Dendritic cell treated with granulocyte-macrophage colony-stimulating factor and Interleukin-4, amounts not matched to agents 40 ng/mL and 50 ng/mL, for 4 days (primary cell): ENCODE data around the gene TST.
A peak's percentile ranks its signal among the peaks of the same experiment; 100 is the strongest.

Experiments used
- H3K27ac Mint-ChIP-seq: one replicate; pipeline ENCODE4 v1.8.0; 2022; ENCODE audit warnings: mild to moderate bottlenecking, mixed read lengths
- H3K27me3 Mint-ChIP-seq: one replicate; pipeline ENCODE4 v1.8.0; 2022; ENCODE audit warnings: mild to moderate bottlenecking, mixed read lengths
- H3K36me3 Mint-ChIP-seq: one replicate; pipeline ENCODE4 v1.8.0; 2022; ENCODE audit warnings: low read depth, mixed read lengths
- H3K4me1 Mint-ChIP-seq: one replicate; pipeline ENCODE4 v1.8.0; 2022; ENCODE audit warnings: low read depth, mixed read lengths
- H3K4me3 Mint-ChIP-seq: one replicate; pipeline ENCODE4 v1.8.0; 2022; ENCODE audit warnings: mild to moderate bottlenecking, moderate library complexity, mixed read lengths
- H3K9me3 Mint-ChIP-seq: one replicate; pipeline ENCODE4 v1.8.0; 2022; ENCODE audit warnings: mixed read lengths
- intact Hi-C: fragments of 100-400 bp; cut with micrococcal nuclease; formaldehyde crosslinking; loops from one replicate; pipeline ENCODE4 v1.15.0; 2022

Gene TST

GRCh38 chr22:37047006-37047405 is 27.8 kb upstream of the TST start:
- peaks cover 60% of the 10 kb centered on the region for H3K4me1 Mint-ChIP-seq
- no peaks in the 10 kb centered on the region for H3K9me3 Mint-ChIP-seq

GRCh38 chr22:37046589-37046988 is 27.3 kb upstream of the TST start:
- Mint-ChIP-seq H3K36me3 (no peaks in the 10 kb centered on the region), H3K27me3 (peaks cover 3% of the 10 kb centered on the region), H3K4me3 (no peak overlapping the region), H3K27ac (peak overlapping the region; percentile 41), H3K9me3 (no peaks in the 10 kb centered on the region), H3K4me1 (peaks cover 59% of the 10 kb centered on the region)
- intact Hi-C loops = loop anchor here (10.0 kb wide), 1 partner anchor 272 kb away; the partner anchor contains the start of gene IFT27

More at GRCh38 chr22:37047006-37047405, 27.8 kb upstream of the TST start:
- Mint-ChIP-seq H3K4me3 (no peak overlapping the region), H3K27ac (no peak overlapping the region), H3K36me3 (no peaks in the 10 kb centered on the region), H3K27me3 (peaks cover 3% of the 10 kb centered on the region)
- intact Hi-C loops = loop anchor here (10.0 kb wide), 1 partner anchor 272 kb away; the partner anchor contains the start of gene IFT27

- H3K27me3 Mint-ChIP-seq = peaks cover 3% of the 10 kb centered on the region
- intact Hi-C loops = loop anchor here (10.0 kb wide), 1 partner anchor 271 kb away; the partner anchor contains the start of gene IFT27
- no peaks in the 10 kb centered on the region for H3K36me3 Mint-ChIP-seq
- H3K27ac Mint-ChIP-seq = no peak overlapping the region
- no peaks in the 10 kb centered on the region for H3K9me3 Mint-ChIP-seq
- H3K4me3 Mint-ChIP-seq = no peak overlapping the region
- peaks cover 56% of the 10 kb centered on the region for H3K4me1 Mint-ChIP-seq
Observed at GRCh38 chr22:37045958-37046357, 26.7 kb upstream of the TST start.

- Mint-ChIP-seq H3K27ac (peak overlapping the region; percentile 72), H3K9me3 (no peaks in the 10 kb centered on the region)
Observed at GRCh38 chr22:37044634-37045625, 25.7 kb upstream of the TST start.

GRCh38 chr22:37043828-37044538 is 24.7 kb upstream of the TST start:
- no peak overlapping the region for H3K4me3 Mint-ChIP-seq
- H3K4me1 Mint-ChIP-seq = peaks cover 40% of the 10 kb centered on the region
- no peaks in the 10 kb centered on the region for H3K9me3 Mint-ChIP-seq
- peaks cover 5% of the 10 kb centered on the region for H3K27me3 Mint-ChIP-seq
- H3K27ac Mint-ChIP-seq = no peak overlapping the region
- H3K36me3 Mint-ChIP-seq = no peaks in the 10 kb centered on the region
- intact Hi-C loops = loop anchor here (10.0 kb wide), 1 partner anchor 269 kb away; the partner anchor contains the start of gene IFT27

More at GRCh38 chr22:37044634-37045625, 25.7 kb upstream of the TST start:
- intact Hi-C loops = loop anchor here (10.0 kb wide), 1 partner anchor 270 kb away; the partner anchor contains the start of gene IFT27
- Mint-ChIP-seq H3K27me3 (peaks cover 3% of the 10 kb centered on the region), H3K4me1 (peaks cover 50% of the 10 kb centered on the region), H3K4me3 (no peak overlapping the region), H3K36me3 (no peaks in the 10 kb centered on the region)

- intact Hi-C loops = loop anchor here (10.0 kb wide), 1 partner anchor 269 kb away; the partner anchor contains the start of gene IFT27
- H3K4me1 Mint-ChIP-seq = peaks cover 39% of the 10 kb centered on the region
- H3K27me3 Mint-ChIP-seq = peaks cover 5% of the 10 kb centered on the region
- no peak overlapping the region for H3K4me3 Mint-ChIP-seq
- no peak overlapping the region for H3K27ac Mint-ChIP-seq
- no peaks in the 10 kb centered on the region for H3K9me3 Mint-ChIP-seq
- no peaks in the 10 kb centered on the region for H3K36me3 Mint-ChIP-seq
Observed at GRCh38 chr22:37043209-37043827, 24.1 kb upstream of the TST start.

- Mint-ChIP-seq H3K4me3 (no peak overlapping the region), H3K9me3 (no peaks in the 10 kb centered on the region), H3K27me3 (peaks cover 16% of the 10 kb centered on the region), H3K27ac (no peak overlapping the region), H3K36me3 (no peaks in the 10 kb centered on the region), H3K4me1 (peaks cover 20% of the 10 kb centered on the region)
- intact Hi-C loops = no loop called here
Observed at GRCh38 chr22:37039466-37039865, 20.2 kb upstream of the TST start.

- H3K36me3 Mint-ChIP-seq = no peaks in the 10 kb centered on the region
- H3K9me3 Mint-ChIP-seq = no peaks in the 10 kb centered on the region
- peaks cover 13% of the 10 kb centered on the region for H3K27me3 Mint-ChIP-seq
- no peak overlapping the region for H3K4me3 Mint-ChIP-seq
- H3K4me1 Mint-ChIP-seq = peaks cover 19% of the 10 kb centered on the region
- no peak overlapping the region for H3K27ac Mint-ChIP-seq
- intact Hi-C loops = no loop called here
Observed at GRCh38 chr22:37037669-37038068, 18.4 kb upstream of the TST start.

GRCh38 chr22:37036655-37037377 is 17.6 kb upstream of the TST start:
- no peaks in the 10 kb centered on the region for H3K9me3 Mint-ChIP-seq
- no peak overlapping the region for H3K27ac Mint-ChIP-seq
- H3K36me3 Mint-ChIP-seq = no peaks in the 10 kb centered on the region
- peaks cover 13% of the 10 kb centered on the region for H3K27me3 Mint-ChIP-seq
- intact Hi-C loops = no loop called here
- H3K4me1 Mint-ChIP-seq = peaks cover 27% of the 10 kb centered on the region
- H3K4me3 Mint-ChIP-seq = no peak overlapping the region

- H3K4me1 Mint-ChIP-seq = peaks cover 30% of the 10 kb centered on the region
- no peak overlapping the region for H3K4me3 Mint-ChIP-seq
- H3K27me3 Mint-ChIP-seq = peaks cover 11% of the 10 kb centered on the region
- no peak overlapping the region for H3K27ac Mint-ChIP-seq
- H3K36me3 Mint-ChIP-seq = peaks cover 21% of the 10 kb centered on the region
- H3K9me3 Mint-ChIP-seq = no peaks in the 10 kb centered on the region
- intact Hi-C loops = no loop called here
Observed at GRCh38 chr22:37033605-37034430, 14.6 kb upstream of the TST start.

- no peak overlapping the region for H3K27ac Mint-ChIP-seq
- H3K9me3 Mint-ChIP-seq = no peaks in the 10 kb centered on the region
- H3K4me3 Mint-ChIP-seq = no peak overlapping the region
- peaks cover 23% of the 10 kb centered on the region for H3K36me3 Mint-ChIP-seq
- intact Hi-C loops = no loop called here
- H3K4me1 Mint-ChIP-seq = peaks cover 30% of the 10 kb centered on the region
- H3K27me3 Mint-ChIP-seq = peaks cover 11% of the 10 kb centered on the region
Observed at GRCh38 chr22:37032535-37033460, 13.6 kb upstream of the TST start.

GRCh38 chr22:37032134-37032534 is 12.9 kb upstream of the TST start:
- H3K4me3 Mint-ChIP-seq = no peak overlapping the region
- H3K36me3 Mint-ChIP-seq = peaks cover 30% of the 10 kb centered on the region
- peaks cover 30% of the 10 kb centered on the region for H3K4me1 Mint-ChIP-seq
- no peaks in the 10 kb centered on the region for H3K9me3 Mint-ChIP-seq
- peaks cover 6% of the 10 kb centered on the region for H3K27me3 Mint-ChIP-seq
- H3K27ac Mint-ChIP-seq = no peak overlapping the region
- intact Hi-C loops = no loop called here
